HEK293T (cell line): ENCODE data around the gene ATP8B3.
A peak's percentile ranks its signal among the peaks of the same experiment; 100 is the strongest.

ENCODE experiments used
- CTCF ChIA-PET: fragments of 350-600 bp; formaldehyde crosslinking; extraction: SDS; loops from one replicate; lab custom pipeline; 2021; ENCODE audit warnings: antibody characterized with exemption, inconsistent platforms; lab: Yijun Ruan, JAX
- POLR2A ChIA-PET: fragments of 350-600 bp; formaldehyde crosslinking; extraction: SDS; loops from one replicate; lab custom pipeline; 2020; ENCODE audit warnings: antibody characterized with exemption, inconsistent platforms; lab: Yijun Ruan, JAX
- DNase-seq: peaks from one replicate; pipeline ENCODE4 v3.0.0; 2012; ENCODE audit warnings: mixed read lengths; ENCODE audit errors: extremely low spot score
- ARNT ChIP-seq: fragments of 450-650 bp; IDR thresholded peaks from 2 replicates; pipeline ENCODE4 v1.6.1; 2017; ENCODE audit warnings: mild to moderate bottlenecking
- BHLHE40 ChIP-seq: fragments of 450-650 bp; IDR thresholded peaks from 2 replicates; pipeline ENCODE4 v1.6.1; 2016; ENCODE audit warnings: mild to moderate bottlenecking, moderate library complexity, borderline replicate concordance
- CTBP1 ChIP-seq: fragments of 450-650 bp; IDR thresholded peaks from 2 replicates; pipeline ENCODE4 v1.6.1; 2016; ENCODE audit warnings: borderline replicate concordance
- ELF4 ChIP-seq: fragments of 450-650 bp; IDR thresholded peaks from 2 replicates; pipeline ENCODE4 v1.6.1; 2017; ENCODE audit warnings: antibody characterized with exemption
- FOXA1 ChIP-seq: fragments of 450-650 bp; IDR thresholded peaks from 2 replicates; pipeline ENCODE4 v1.6.1; 2016; ENCODE audit warnings: mild to moderate bottlenecking
- FOXK2 ChIP-seq: fragments of 450-650 bp; IDR thresholded peaks from 2 replicates; pipeline ENCODE4 v1.6.1; 2016; ENCODE audit warnings: mild to moderate bottlenecking
- FOXM1 ChIP-seq: fragments of 450-650 bp; IDR thresholded peaks from 2 replicates; pipeline ENCODE4 v1.6.1; 2017; ENCODE audit warnings: mild to moderate bottlenecking, borderline replicate concordance
- HDGF ChIP-seq: fragments of 450-650 bp; IDR thresholded peaks from 2 replicates; pipeline ENCODE4 v1.6.1; 2017; ENCODE audit warnings: antibody characterized with exemption, borderline replicate concordance
- L3MBTL2 ChIP-seq: fragments of 450-650 bp; conservative IDR thresholded peaks from 2 replicates; pipeline ENCODE4 v1.6.1; 2016; ENCODE audit warnings: mild to moderate bottlenecking
- LEF1 ChIP-seq: fragments of 450-650 bp; IDR thresholded peaks from 2 replicates; pipeline ENCODE4 v1.6.1; 2017; ENCODE audit warnings: mild to moderate bottlenecking, borderline replicate concordance
- NFRKB ChIP-seq: fragments of 450-650 bp; IDR thresholded peaks from 2 replicates; pipeline ENCODE4 v1.6.1; 2016; ENCODE audit warnings: mild to moderate bottlenecking, moderate library complexity
- SP1 ChIP-seq: fragments of 450-650 bp; IDR thresholded peaks from 2 replicates; pipeline ENCODE4 v1.6.1; 2017
- SUZ12 ChIP-seq: fragments of 450-650 bp; IDR thresholded peaks from 2 replicates; pipeline ENCODE4 v1.6.1; 2016; ENCODE audit warnings: mild to moderate bottlenecking
- TARDBP ChIP-seq: fragments of 450-650 bp; IDR thresholded peaks from 2 replicates; pipeline ENCODE4 v1.6.1; 2016
- ZNF384 ChIP-seq: fragments of 450-650 bp; IDR thresholded peaks from 2 replicates; pipeline ENCODE4 v1.6.1; 2016
- TF ChIP-seq, protein P1 (sequence below): fragments of 450-650 bp; IDR thresholded peaks from 2 replicates; pipeline ENCODE4 v1.6.1; 2016

Gene ATP8B3

DNA sequence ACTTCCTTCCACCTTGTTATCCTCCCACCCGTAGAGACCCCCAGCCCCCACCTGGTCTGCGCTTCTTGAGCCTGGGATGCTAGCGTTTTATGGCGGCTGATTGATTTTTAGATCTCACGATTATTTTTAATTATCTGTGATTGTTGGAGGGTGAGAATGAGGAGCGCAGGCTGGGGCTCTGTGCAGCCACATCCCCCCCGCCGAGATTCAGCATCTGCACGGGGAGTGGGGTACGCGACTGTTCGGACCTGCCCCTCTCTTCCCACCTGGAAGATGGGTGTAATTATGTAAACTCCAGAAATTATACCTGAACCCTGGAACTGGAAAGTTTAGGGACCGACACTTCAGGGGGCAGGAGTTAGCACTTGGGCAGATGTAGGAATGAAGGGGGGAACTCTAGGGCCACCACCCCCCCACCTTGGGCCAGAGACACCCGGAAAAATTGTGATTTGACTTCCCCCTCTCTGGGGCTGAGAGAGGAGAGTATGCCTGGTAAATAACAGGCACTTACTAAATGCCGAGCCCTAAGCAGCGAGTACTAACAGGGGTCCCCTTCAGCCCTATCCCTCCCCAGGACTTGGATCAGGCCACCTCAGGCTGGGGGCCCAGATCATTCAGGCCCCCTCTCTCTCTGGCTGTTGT is 60.6 kb downstream of the ATP8B3 start:
- ChIA-PET CTCF (interaction anchor here (0.9 kb wide), 1 partner anchor 17 kb away, joined by 4 read pairs; no protein-coding TSS in a partner anchor), POLR2A (no interaction called here)
- no peak for DNase-seq
- no peak for TF ChIP-seq ARNT
- no peak for TF ChIP-seq LEF1
- no peak for TF ChIP-seq NFRKB
- no peak for TF ChIP-seq L3MBTL2
- TF ChIP-seq FOXM1: no peak

DNA sequence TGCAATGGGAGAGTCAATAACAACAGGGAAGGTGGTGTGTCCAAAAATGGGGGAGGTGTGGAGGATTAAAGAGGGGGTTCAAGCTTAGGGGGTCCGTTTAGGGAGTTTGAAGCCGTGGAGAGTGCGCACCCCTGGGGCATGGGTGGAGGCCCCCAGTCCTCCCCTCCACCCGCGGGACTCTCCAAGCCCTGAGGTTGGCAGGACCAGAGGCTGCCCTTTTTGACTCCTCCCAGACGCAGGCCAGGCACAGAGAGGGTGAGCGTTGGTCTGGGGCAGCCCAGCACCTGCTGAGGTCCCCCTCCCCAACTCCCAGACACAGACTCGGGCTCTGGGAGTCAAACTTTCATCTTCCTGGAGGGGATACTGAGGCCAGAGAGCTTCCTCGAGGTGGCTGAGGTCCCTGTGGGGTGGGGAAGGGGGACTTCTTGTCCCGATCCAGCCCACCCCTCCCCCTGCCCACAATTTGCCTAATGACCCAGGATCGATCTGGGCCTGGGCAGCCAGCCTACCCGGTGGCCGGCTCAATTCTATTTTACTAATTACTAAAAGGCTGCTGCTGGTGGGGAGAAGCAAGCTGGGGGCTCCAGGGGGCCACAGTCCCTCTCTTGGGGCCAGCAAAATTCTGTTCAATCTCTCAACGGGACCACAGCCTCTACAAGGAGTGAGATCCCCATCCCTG is 61.6 kb downstream of the ATP8B3 start:
- CTCF ChIA-PET: interaction anchor here (1.5 kb wide), 1 partner anchor 78 kb away, joined by 3 read pairs; no protein-coding TSS in a partner anchor
- POLR2A ChIA-PET: no interaction called here
- no peak for DNase-seq
- TF ChIP-seq ARNT: no peak
- no peak for TF ChIP-seq FOXM1
- no peak for TF ChIP-seq CTBP1
- TF ChIP-seq FOXK2: no peak
- TF ChIP-seq L3MBTL2: no peak
- no peak for TF ChIP-seq LEF1
- no peak for TF ChIP-seq TARDBP
- no peak for TF ChIP-seq HDGF
- TF ChIP-seq ELF4: no peak
- TF ChIP-seq FOXA1: no peak
- no peak for TF ChIP-seq NFRKB
- no peak for TF ChIP-seq SP1
- TF ChIP-seq ZNF384: no peak
- TF ChIP-seq, protein P1, sequence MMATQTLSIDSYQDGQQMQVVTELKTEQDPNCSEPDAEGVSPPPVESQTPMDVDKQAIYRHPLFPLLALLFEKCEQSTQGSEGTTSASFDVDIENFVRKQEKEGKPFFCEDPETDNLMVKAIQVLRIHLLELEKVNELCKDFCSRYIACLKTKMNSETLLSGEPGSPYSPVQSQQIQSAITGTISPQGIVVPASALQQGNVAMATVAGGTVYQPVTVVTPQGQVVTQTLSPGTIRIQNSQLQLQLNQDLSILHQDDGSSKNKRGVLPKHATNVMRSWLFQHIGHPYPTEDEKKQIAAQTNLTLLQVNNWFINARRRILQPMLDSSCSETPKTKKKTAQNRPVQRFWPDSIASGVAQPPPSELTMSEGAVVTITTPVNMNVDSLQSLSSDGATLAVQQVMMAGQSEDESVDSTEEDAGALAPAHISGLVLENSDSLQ: no peak
- no peak for TF ChIP-seq SUZ12
- TF ChIP-seq BHLHE40: no peak

DNA sequence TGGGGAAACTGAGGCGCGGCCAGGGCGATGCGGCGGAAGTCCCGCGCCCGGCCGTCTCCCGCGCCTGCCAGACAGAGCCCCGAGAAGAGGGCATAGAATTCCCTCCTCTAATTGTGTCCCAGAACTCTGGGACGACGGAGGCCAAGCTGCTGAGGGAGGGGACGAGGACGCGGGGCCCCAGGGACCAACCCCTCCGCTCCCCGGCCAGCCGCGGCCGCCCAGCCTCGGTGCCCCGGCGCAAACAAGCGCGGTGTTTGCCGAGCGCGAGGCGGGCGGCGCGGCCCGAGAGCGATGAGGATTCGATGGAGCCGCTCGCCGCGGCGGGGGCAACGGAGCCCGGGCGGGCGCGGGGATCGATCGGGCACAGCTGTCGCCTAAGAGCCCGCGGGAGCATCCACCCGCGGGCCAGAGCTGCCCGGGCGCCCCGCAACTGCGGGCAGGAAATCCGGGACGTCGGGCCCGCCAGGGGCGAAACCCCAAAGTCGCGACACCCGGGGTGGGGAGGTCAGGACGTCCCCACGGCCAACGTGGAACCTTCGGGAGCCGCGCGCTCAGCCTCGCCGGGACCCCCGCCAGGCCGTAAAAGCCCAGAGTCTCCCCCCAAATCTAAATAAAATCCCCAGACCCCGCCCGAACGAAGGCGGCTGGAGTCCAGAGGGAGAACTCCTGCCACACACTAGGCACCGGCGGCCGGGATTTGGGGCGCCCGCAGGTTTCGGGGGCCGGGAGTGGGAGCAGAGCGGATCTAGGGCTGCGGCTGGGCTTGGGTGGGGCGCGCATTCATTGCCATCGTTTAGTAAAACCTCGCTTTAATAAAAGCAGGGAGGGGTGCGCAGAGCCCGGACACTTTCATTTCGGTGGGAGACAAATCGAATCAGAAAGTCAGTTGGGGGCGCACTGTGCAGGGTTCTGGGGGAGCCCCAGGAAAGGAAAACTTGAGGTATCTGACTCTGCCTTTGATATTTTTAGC is 62.4 kb downstream of the ATP8B3 start:
- ChIA-PET POLR2A (no interaction called here), CTCF (interaction anchor here (1.5 kb wide), 1 partner anchor 77 kb away, joined by 3 read pairs; no protein-coding TSS in a partner anchor)
- no peak for DNase-seq

DNA sequence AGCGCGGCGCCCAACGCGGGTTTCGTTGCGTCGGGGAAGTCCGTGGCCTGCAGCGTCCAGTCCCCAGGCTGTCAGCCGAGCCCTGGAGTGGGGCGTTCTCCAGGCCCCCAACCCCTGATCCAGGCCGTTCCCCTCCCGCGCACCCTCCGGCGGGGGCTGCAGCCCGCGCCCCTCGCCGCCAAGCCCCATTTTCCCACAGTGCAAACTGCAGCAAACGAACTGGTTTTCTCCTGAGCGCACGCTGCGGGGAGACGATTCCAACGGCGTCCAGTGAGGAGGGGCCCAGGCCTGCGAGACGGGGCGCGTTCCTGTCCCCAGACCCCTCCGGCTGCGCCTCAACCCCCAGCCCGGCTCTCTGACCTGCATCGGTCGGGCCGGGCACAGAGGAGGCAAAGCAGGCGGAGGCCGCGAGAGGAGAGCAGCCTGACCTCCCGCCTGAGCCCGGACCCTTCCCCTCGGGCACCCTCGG is 63.2 kb downstream of the ATP8B3 start:
- TF ChIP-seq SUZ12 (peak; percentile 61), ZNF384 (no peak)
- ChIA-PET POLR2A (no interaction called here), CTCF (no interaction called here)
- DNase-seq: no peak

More for the DNA sequence above, 62.4 kb downstream of the ATP8B3 start:
- TF ChIP-seq FOXK2 (no peak), SUZ12 (peak; percentile 62; the same call in 1 of the 2 replicates), LEF1 (no peak)
- TF ChIP-seq, protein P1: no peak

DNA sequence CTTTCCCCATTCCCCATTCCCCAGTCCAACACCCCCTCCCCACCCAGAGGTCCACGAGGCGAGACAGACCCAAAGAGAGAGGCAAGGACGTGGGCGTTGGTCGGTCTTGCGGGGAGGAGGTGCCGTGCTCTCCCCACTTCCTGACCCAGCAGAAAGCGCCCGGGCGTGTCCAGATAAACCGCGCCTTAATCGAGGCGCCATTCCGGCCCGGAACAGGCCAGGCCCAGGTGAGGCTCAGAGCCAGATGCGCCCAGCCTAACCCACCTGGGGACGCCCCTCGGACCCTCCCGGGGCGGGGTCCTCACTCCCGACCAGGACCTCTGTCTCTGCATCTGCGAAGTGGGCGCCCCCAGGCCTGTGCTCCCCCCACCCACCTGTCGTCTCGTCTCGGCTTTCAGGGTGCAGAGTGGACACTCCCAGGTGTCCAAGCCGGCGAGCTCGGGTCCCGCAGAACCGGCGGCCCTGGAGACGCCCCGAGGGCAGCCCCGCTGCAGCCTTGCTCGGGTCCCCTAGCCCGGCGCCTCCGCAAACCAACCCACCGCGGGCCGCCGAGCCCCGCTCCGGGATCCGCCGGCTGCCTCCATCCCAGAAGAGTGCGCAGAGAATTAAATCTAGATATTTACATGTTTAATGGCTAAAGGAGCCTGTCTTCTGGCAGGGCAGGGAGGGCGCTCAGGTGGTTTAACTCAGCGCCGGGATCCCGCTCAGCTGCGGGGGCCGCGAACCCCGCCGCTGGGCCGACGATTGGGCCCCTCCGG is 63.8 kb downstream of the ATP8B3 start:
- ChIA-PET CTCF (interaction anchor here (0.6 kb wide), 1 partner anchor 17 kb away, joined by 3 read pairs; no protein-coding TSS in a partner anchor), POLR2A (no interaction called here)
- DNase-seq: no peak
- TF ChIP-seq FOXM1 (no peak), ELF4 (no peak), NFRKB (no peak), ZNF384 (no peak), BHLHE40 (no peak), FOXK2 (no peak), HDGF (no peak), TARDBP (no peak), LEF1 (no peak), SUZ12 (no peak), ARNT (no peak), SP1 (no peak), CTBP1 (no peak), L3MBTL2 (no peak), FOXA1 (no peak)
- TF ChIP-seq, protein P1: no peak
